Measurements from ENCODE around the gene TESK2. TPM values are rescaled to one million over a fixed set of nuclear protein-coding genes. Genes with fewer than 3 reads are reported as not detected.

TESK2 gene
- total and polyA plus RNA-seq, 4 donors: 1.8 to 8.7 (median 3.6) TPM

- ATAC-seq (ENCODE audit: insufficient read depth, low FRiP score): no peak
- H3K9me3 ChIP-seq (ENCODE audit: control insufficient read depth in 4 of 4, insufficient read depth in 3 of 4, low read length in 3 of 4): no peaks in the 10 kb centered on the region
- H3K27me3 ChIP-seq (ENCODE audit: control insufficient read depth in 3 of 3, insufficient read depth in 3 of 3, low read length in 2 of 3): no peaks in the 10 kb centered on the region
- 91 to 93% methylated on average over 2 of the region's 2 CpGs for WGBS, 2 donors
- DNase-seq: no peak
- peaks cover 0 to 12% (median 11%) of the 10 kb centered on the region in 5 donors for H3K4me1 ChIP-seq (ENCODE audit: control insufficient read depth in 5 of 5, insufficient read depth in 5 of 5, low read length in 5 of 5)
- peaks cover 5 to 34% (median 12%) of the 10 kb centered on the region in 4 donors for H3K36me3 ChIP-seq (ENCODE audit: control insufficient read depth in 4 of 4, insufficient read depth in 4 of 4, low read length in 4 of 4)
- no peak overlapping the region for H3K27ac ChIP-seq (ENCODE audit: low read depth in 1 of 2, low read length in 1 of 2)
- TF ChIP-seq CTCF (IDR thresholded peaks at IDR 0.05; ENCODE audit: control extremely low read depth, extremely low read depth): no peak
- H3K9ac ChIP-seq (ENCODE audit: insufficient read depth in 1 of 2, low read length in 2 of 2): no peak overlapping the region
- no peak overlapping the region for H3K4me3 ChIP-seq
Observed at GRCh38 chr1:45346473-45346872, 144.5 kb downstream of the TESK2 start.

GRCh38 chr1:45345014-45345413 is 145.9 kb downstream of the TESK2 start:
- Histone ChIP-seq H3K27ac (ENCODE audit: low read depth in 1 of 2, low read length in 1 of 2) (no peak overlapping the region), H3K4me1 (ENCODE audit: control insufficient read depth in 5 of 5, insufficient read depth in 5 of 5, low read length in 5 of 5) (peaks cover 7 to 23% (median 14%) of the 10 kb centered on the region in 5 donors), H3K36me3 (ENCODE audit: control insufficient read depth in 4 of 4, insufficient read depth in 4 of 4, low read length in 4 of 4) (peaks cover 5 to 34% (median 12%) of the 10 kb centered on the region in 4 donors), H3K9me3 (ENCODE audit: control insufficient read depth in 4 of 4, insufficient read depth in 3 of 4, low read length in 3 of 4) (no peaks in the 10 kb centered on the region), H3K27me3 (ENCODE audit: control insufficient read depth in 3 of 3, insufficient read depth in 3 of 3, low read length in 2 of 3) (no peaks in the 10 kb centered on the region), H3K9ac (ENCODE audit: insufficient read depth in 1 of 2, low read length in 2 of 2) (no peak overlapping the region), H3K4me3 (no peak overlapping the region)
- no peak for TF ChIP-seq CTCF (IDR thresholded peaks at IDR 0.05; ENCODE audit: control extremely low read depth, extremely low read depth)
- ATAC-seq (ENCODE audit: insufficient read depth, low FRiP score) (no peak), DNase-seq (no peak)
- WGBS, 2 donors: 96 to 98% methylated on average over 13 of the region's 13 CpGs

- Histone ChIP-seq H3K9ac (ENCODE audit: insufficient read depth in 1 of 2, low read length in 2 of 2) (no peak overlapping the region), H3K27ac (ENCODE audit: low read depth in 1 of 2, low read length in 1 of 2) (no peak overlapping the region), H3K27me3 (ENCODE audit: control insufficient read depth in 3 of 3, insufficient read depth in 3 of 3, low read length in 2 of 3) (no peaks in the 10 kb centered on the region), H3K9me3 (ENCODE audit: control insufficient read depth in 4 of 4, insufficient read depth in 3 of 4, low read length in 3 of 4) (no peaks in the 10 kb centered on the region), H3K4me1 (ENCODE audit: control insufficient read depth in 5 of 5, insufficient read depth in 5 of 5, low read length in 5 of 5) (peaks cover 7 to 23% (median 14%) of the 10 kb centered on the region in 5 donors), H3K4me3 (no peak overlapping the region), H3K36me3 (ENCODE audit: control insufficient read depth in 4 of 4, insufficient read depth in 4 of 4, low read length in 4 of 4) (peaks cover 5 to 34% (median 12%) of the 10 kb centered on the region in 4 donors)
- no peak for DNase-seq
- no peak for TF ChIP-seq CTCF (IDR thresholded peaks at IDR 0.05; ENCODE audit: control extremely low read depth, extremely low read depth)
- WGBS, 2 donors: 98 to 100% methylated on average over 2 of the region's 2 CpGs
- ATAC-seq (ENCODE audit: insufficient read depth, low FRiP score): no peak
Observed at GRCh38 chr1:45344499-45344898, 146.5 kb downstream of the TESK2 start.

Measured in lung (tissue), 12 donors.